ENCODE measurements around the gene EDN2.

DNA sequence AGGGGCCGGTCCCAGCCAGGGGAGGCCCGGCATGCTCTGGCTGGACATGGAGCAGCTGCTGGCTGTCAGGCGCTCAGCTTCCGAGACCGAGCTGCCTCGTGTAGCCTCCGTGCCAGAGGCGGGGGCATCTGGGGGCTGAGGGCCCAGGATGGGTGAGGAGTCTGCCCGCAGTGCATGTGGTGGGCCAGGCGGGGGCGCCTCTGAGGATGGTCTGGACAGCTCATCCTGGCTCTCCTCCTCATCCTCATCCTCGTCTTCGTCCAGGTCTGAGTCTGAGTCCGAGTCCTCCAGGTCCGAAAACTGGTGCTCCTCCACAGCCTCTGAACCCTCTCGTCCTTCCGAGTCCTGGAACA, 28.9 kb upstream of the EDN2 start:
- no peak for TF ChIP-seq ARNTL (CRISPR knock-in tag; IDR thresholded peaks at IDR 0.05; ENCODE audit: borderline replicate concordance, low read depth)
- TF ChIP-seq RARB (CRISPR knock-in tag; IDR thresholded peaks at IDR 0.05): no peak
- no peak for TF ChIP-seq ISL1 (CRISPR knock-in tag; IDR thresholded peaks at IDR 0.05)
- no peak for TF ChIP-seq ZC3H10 (CRISPR knock-in tag; IDR thresholded peaks at IDR 0.05)
- TF ChIP-seq BACH2 (CRISPR knock-in tag; IDR thresholded peaks at IDR 0.05; ENCODE audit: borderline replicate concordance): no peak
- no peak for TF ChIP-seq ZFP30 (CRISPR knock-in tag; IDR thresholded peaks at IDR 0.05)
- TF ChIP-seq, protein P1, sequence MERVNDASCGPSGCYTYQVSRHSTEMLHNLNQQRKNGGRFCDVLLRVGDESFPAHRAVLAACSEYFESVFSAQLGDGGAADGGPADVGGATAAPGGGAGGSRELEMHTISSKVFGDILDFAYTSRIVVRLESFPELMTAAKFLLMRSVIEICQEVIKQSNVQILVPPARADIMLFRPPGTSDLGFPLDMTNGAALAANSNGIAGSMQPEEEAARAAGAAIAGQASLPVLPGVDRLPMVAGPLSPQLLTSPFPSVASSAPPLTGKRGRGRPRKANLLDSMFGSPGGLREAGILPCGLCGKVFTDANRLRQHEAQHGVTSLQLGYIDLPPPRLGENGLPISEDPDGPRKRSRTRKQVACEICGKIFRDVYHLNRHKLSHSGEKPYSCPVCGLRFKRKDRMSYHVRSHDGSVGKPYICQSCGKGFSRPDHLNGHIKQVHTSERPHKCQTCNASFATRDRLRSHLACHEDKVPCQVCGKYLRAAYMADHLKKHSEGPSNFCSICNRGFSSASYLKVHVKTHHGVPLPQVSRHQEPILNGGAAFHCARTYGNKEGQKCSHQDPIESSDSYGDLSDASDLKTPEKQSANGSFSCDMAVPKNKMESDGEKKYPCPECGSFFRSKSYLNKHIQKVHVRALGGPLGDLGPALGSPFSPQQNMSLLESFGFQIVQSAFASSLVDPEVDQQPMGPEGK (CRISPR knock-in tag; IDR thresholded peaks at IDR 0.05; ENCODE audit: borderline replicate concordance): no peak
- no peak for TF ChIP-seq ZFP3 (CRISPR knock-in tag; IDR thresholded peaks at IDR 0.05)
- TF ChIP-seq TOX (CRISPR knock-in tag; IDR thresholded peaks at IDR 0.05; ENCODE audit: borderline replicate concordance): no peak
- TF ChIP-seq ZNF8 (CRISPR knock-in tag; IDR thresholded peaks at IDR 0.05): no peak
- TF ChIP-seq, protein P2, sequence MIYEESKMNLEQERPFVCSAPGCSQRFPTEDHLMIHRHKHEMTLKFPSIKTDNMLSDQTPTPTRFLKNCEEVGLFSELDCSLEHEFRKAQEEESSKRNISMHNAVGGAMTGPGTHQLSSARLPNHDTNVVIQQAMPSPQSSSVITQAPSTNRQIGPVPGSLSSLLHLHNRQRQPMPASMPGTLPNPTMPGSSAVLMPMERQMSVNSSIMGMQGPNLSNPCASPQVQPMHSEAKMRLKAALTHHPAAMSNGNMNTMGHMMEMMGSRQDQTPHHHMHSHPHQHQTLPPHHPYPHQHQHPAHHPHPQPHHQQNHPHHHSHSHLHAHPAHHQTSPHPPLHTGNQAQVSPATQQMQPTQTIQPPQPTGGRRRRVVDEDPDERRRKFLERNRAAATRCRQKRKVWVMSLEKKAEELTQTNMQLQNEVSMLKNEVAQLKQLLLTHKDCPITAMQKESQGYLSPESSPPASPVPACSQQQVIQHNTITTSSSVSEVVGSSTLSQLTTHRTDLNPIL (CRISPR knock-in tag; IDR thresholded peaks at IDR 0.05; ENCODE audit: low read depth): no peak
- TF ChIP-seq CSDC2 (CRISPR knock-in tag; IDR thresholded peaks at IDR 0.05): no peak
- no peak for TF ChIP-seq CSRNP3 (CRISPR knock-in tag; IDR thresholded peaks at IDR 0.05)

Measured in SK-N-SH treated with all-trans-retinoic acid at 6 μM for 48 hours (cell line).